Activated T-helper 17 cell treated with anti-CD3 and anti-CD28 coated beads, Interleukin-2, amount 50 U/mL, for 72 hours (primary cell): ENCODE measurements around the gene RAB17. TPM values are rescaled to one million over a fixed set of nuclear protein-coding genes. Genes with fewer than 3 reads are reported as not detected.

ENCODE experiments used
- ATAC-seq: fragments of 150-1000 bp; cut with Tn5 transposase; replicated peaks from 2 replicates; pipeline ENCODE4 v1.10.0; 2021; ENCODE audit warnings: mild to moderate bottlenecking, moderate library complexity
- H3K27ac Mint-ChIP-seq: one replicate; pipeline ENCODE4 v1.8.0; 2022; ENCODE audit warnings: mixed read lengths
- H3K27me3 Mint-ChIP-seq: one replicate; pipeline ENCODE4 v1.8.0; 2022; ENCODE audit warnings: mixed read lengths
- H3K36me3 Mint-ChIP-seq: one replicate; pipeline ENCODE4 v1.8.0; 2022; ENCODE audit warnings: low read depth, mild to moderate bottlenecking, mixed read lengths
- H3K4me1 Mint-ChIP-seq: one replicate; pipeline ENCODE4 v1.8.0; 2022; ENCODE audit warnings: mixed read lengths
- H3K4me3 Mint-ChIP-seq: one replicate; pipeline ENCODE4 v1.8.0; 2022; ENCODE audit warnings: mild to moderate bottlenecking, mixed read lengths
- H3K9me3 Mint-ChIP-seq: one replicate; pipeline ENCODE4 v1.8.0; 2022; ENCODE audit warnings: mixed read lengths
- total RNA-seq, 2 donors: library from RNA; stranded (reverse); gene quantifications; one replicate each; pipeline ENCODE4 v1.2.3, GENCODE V29; 2022

RAB17 gene
- total RNA-seq, 2 donors from 2014 or later = 0.43 to 2.5 TPM

GRCh38 chr2:237524631-237525030 lies 65.9 kb downstream of the RAB17 start:
- no peak overlapping the region for H3K27ac Mint-ChIP-seq
- no peaks in the 10 kb centered on the region for H3K27me3 Mint-ChIP-seq
- no peak for ATAC-seq
- no peaks in the 10 kb centered on the region for H3K9me3 Mint-ChIP-seq
- no peak overlapping the region for H3K4me3 Mint-ChIP-seq
- no peaks in the 10 kb centered on the region for H3K36me3 Mint-ChIP-seq
- H3K4me1 Mint-ChIP-seq = no peaks in the 10 kb centered on the region

Other genes with a start within 250 kb of the RAB17 start
- gene COL6A3, start 176.6 kb downstream of the RAB17 start, total RNA-seq = 10 to 100 TPM; 10.6 to 30.7 TPM
- gene MLPH, start 103.5 kb downstream of the RAB17 start, total RNA-seq = not detected
- not detected for gene PRLH, start 24.2 kb downstream of the RAB17 start, total RNA-seq
- 100 to 1,000 TPM; 271 to 319 TPM for gene LRRFIP1, start 36.9 kb upstream of the RAB17 start, total RNA-seq
- gene RBM44, start 208.0 kb upstream of the RAB17 start, total RNA-seq = 1 to 10 TPM; 2.1 to 3.9 TPM